Breast epithelium (tissue), 3 donors: Measurements from ENCODE around the gene UST.

Source experiments
- POLR2A ChIP-seq: fragments of 450-650 bp; IDR thresholded peaks from one replicate; pipeline ENCODE4 v1.6.1; 2016; ENCODE audit warnings: antibody characterized with exemption, mild to moderate bottlenecking, moderate library complexity
- POLR2AphosphoS5 ChIP-seq, 3 donors: sonication (generic); formaldehyde crosslinking; IDR thresholded peaks; one replicate each; pipeline ENCODE4 v1.6.1; 2017; ENCODE audit warnings: antibody characterized with exemption in 3 of 3
- TF ChIP-seq, protein P1 (sequence below), 3 donors: fragments of 450-650 bp; IDR thresholded peaks; one replicate each; pipeline ENCODE4 v1.5.1; 2016 to 2017; ENCODE audit warnings: antibody characterized with exemption in 3 of 3, mild to moderate bottlenecking in 3 of 3, moderate library complexity in 3 of 3

DNA sequence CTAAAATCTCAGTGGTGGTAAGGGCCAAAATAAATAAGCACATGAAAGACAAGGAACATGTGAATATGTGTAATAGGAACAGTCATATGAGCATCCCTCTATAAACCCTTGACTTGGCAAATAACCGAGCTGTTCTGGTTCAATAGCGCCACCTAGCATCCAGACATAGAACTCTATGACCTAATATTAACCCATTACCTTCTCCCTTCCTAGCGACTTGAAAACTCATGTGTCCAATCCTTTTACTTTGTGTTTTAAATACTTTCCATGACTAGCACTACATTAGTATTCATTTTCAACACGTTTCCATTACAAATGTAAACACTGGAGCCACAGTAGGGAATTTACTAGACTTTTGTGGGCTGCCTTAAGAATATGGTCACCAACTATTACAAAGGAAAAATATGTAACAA is 279.7 kb downstream of the UST start:
- TF ChIP-seq, protein P1, sequence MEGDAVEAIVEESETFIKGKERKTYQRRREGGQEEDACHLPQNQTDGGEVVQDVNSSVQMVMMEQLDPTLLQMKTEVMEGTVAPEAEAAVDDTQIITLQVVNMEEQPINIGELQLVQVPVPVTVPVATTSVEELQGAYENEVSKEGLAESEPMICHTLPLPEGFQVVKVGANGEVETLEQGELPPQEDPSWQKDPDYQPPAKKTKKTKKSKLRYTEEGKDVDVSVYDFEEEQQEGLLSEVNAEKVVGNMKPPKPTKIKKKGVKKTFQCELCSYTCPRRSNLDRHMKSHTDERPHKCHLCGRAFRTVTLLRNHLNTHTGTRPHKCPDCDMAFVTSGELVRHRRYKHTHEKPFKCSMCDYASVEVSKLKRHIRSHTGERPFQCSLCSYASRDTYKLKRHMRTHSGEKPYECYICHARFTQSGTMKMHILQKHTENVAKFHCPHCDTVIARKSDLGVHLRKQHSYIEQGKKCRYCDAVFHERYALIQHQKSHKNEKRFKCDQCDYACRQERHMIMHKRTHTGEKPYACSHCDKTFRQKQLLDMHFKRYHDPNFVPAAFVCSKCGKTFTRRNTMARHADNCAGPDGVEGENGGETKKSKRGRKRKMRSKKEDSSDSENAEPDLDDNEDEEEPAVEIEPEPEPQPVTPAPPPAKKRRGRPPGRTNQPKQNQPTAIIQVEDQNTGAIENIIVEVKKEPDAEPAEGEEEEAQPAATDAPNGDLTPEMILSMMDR (IDR thresholded peaks at IDR 0.05), result peak in 2 of 3 donors; percentile 25 to 30
- TF ChIP-seq POLR2A (no peak), POLR2AphosphoS5 (IDR thresholded peaks at IDR 0.05) (no peak)
